Measurements from ENCODE around the gene GRIK1. TPM values are rescaled to one million over a fixed set of nuclear protein-coding genes. Genes with fewer than 3 reads are reported as not detected.

GRIK1 gene
- total and polyA plus RNA-seq, 2 donors (not counting 1 experiment from before 2014, with no cell fraction given), result not detected

GRCh38 chr21:29673096-29673610 is 266.6 kb downstream of the GRIK1 start:
- no peaks in the 10 kb centered on the region for H3K9me3 ChIP-seq (ENCODE audit: control extremely low read depth in 1 of 3, control insufficient read depth in 2 of 3, insufficient read depth in 1 of 3, low read length in 2 of 3)
- Mint-ChIP-seq H3K9me3 (ENCODE audit: insufficient read depth) (no peaks in the 10 kb centered on the region), H3K27ac (no peak overlapping the region), H3K4me3 (no peak overlapping the region), H3K4me1 (peaks cover 27% of the 10 kb centered on the region), H3K27me3 (no peaks in the 10 kb centered on the region)
- no peak overlapping the region for H3K9ac ChIP-seq (ENCODE audit: low read length)
- DNase-seq, result no peak
- no peak for TF ChIP-seq CTCF (IDR thresholded peaks at IDR 0.05)
- TF ChIP-seq EZH2 (IDR thresholded peaks at IDR 0.05; ENCODE audit: borderline replicate concordance, insufficient read depth, low read depth, low read length, poor library complexity, severe bottlenecking), result no peak
- H3K27ac ChIP-seq (ENCODE audit: low read length in 2 of 2), result no peak overlapping the region
- ChIA-PET CTCF (no interaction called here), POLR2A (no interaction called here)
- no peak overlapping the region for H3K4me2 ChIP-seq (replicated peaks; ENCODE audit: low read depth, low read length, poor library complexity, severe bottlenecking)
- H3K36me3 ChIP-seq (replicated peaks in 1 of 2; ENCODE audit: control extremely low read depth in 1 of 2, control insufficient read depth in 1 of 2, extremely low read depth in 1 of 2, insufficient read depth in 2 of 2, low read length in 1 of 2), result no peaks in the 10 kb centered on the region
- no peaks in the 10 kb centered on the region for H3K79me2 ChIP-seq (ENCODE audit: control insufficient read depth, insufficient read depth, low read length)
- H3K27me3 ChIP-seq (replicated peaks in 1 of 4; ENCODE audit: control extremely low read depth in 1 of 4, control insufficient read depth in 3 of 4, insufficient read depth in 4 of 4, low read length in 3 of 4), result no peaks in the 10 kb centered on the region
- H4K20me1 ChIP-seq (ENCODE audit: control insufficient read depth, insufficient read depth, low read length, poor library complexity, severe bottlenecking), result no peaks in the 10 kb centered on the region
- no peak overlapping the region for H2AFZ ChIP-seq (ENCODE audit: insufficient read depth, low read depth, low read length, poor library complexity, severe bottlenecking)
- H3K4me3 ChIP-seq (ENCODE audit: control extremely low read depth in 1 of 5, extremely low read depth in 1 of 5, insufficient read depth in 1 of 5, low read depth in 2 of 5, low read length in 4 of 5), result no peak overlapping the region
- intact Hi-C loops (cut with micrococcal nuclease), result no loop called here
- WGBS (ENCODE audit: insufficient coverage), result no CpG with 5 or more reads among the region's 6 CpGs
- ATAC-seq (ENCODE audit: low read depth), result no peak
- H3K4me1 ChIP-seq (ENCODE audit: control insufficient read depth in 2 of 2, insufficient read depth in 2 of 2, low read length in 2 of 2), result no peaks in the 10 kb centered on the region

- no peak overlapping the region for H3K9ac ChIP-seq (ENCODE audit: low read length)
- H3K36me3 ChIP-seq (replicated peaks in 1 of 2; ENCODE audit: control extremely low read depth in 1 of 2, control insufficient read depth in 1 of 2, extremely low read depth in 1 of 2, insufficient read depth in 2 of 2, low read length in 1 of 2), result no peaks in the 10 kb centered on the region
- TF ChIP-seq EZH2 (IDR thresholded peaks at IDR 0.05; ENCODE audit: borderline replicate concordance, insufficient read depth, low read depth, low read length, poor library complexity, severe bottlenecking) (no peak), CTCF (IDR thresholded peaks at IDR 0.05) (no peak)
- peaks cover 19% of the 10 kb centered on the region for H3K4me1 Mint-ChIP-seq
- no peak overlapping the region for H3K4me2 ChIP-seq (replicated peaks; ENCODE audit: low read depth, low read length, poor library complexity, severe bottlenecking)
- H3K4me1 ChIP-seq (ENCODE audit: control insufficient read depth in 2 of 2, insufficient read depth in 2 of 2, low read length in 2 of 2), result no peaks in the 10 kb centered on the region
- H4K20me1 ChIP-seq (ENCODE audit: control insufficient read depth, insufficient read depth, low read length, poor library complexity, severe bottlenecking), result no peaks in the 10 kb centered on the region
- H3K27me3 ChIP-seq (replicated peaks in 1 of 4; ENCODE audit: control extremely low read depth in 1 of 4, control insufficient read depth in 3 of 4, insufficient read depth in 4 of 4, low read length in 3 of 4), result no peaks in the 10 kb centered on the region
- WGBS (ENCODE audit: insufficient coverage), result 61% methylated on average over 2 of the region's 4 CpGs
- DNase-seq (no peak), ATAC-seq (ENCODE audit: low read depth) (no peak)
- intact Hi-C loops (cut with micrococcal nuclease), result no loop called here
- H3K27ac Mint-ChIP-seq, result no peak overlapping the region
- CTCF ChIA-PET, result no interaction called here
- H3K79me2 ChIP-seq (ENCODE audit: control insufficient read depth, insufficient read depth, low read length), result no peaks in the 10 kb centered on the region
- no peaks in the 10 kb centered on the region for H3K27me3 Mint-ChIP-seq
- no peak overlapping the region for H3K4me3 ChIP-seq (ENCODE audit: control extremely low read depth in 1 of 5, extremely low read depth in 1 of 5, insufficient read depth in 1 of 5, low read depth in 2 of 5, low read length in 4 of 5)
- no peak overlapping the region for H2AFZ ChIP-seq (ENCODE audit: insufficient read depth, low read depth, low read length, poor library complexity, severe bottlenecking)
- no peak overlapping the region for H3K27ac ChIP-seq (ENCODE audit: low read length in 2 of 2)
- H3K9me3 Mint-ChIP-seq (ENCODE audit: insufficient read depth), result no peaks in the 10 kb centered on the region
- H3K9me3 ChIP-seq (ENCODE audit: control extremely low read depth in 1 of 3, control insufficient read depth in 2 of 3, insufficient read depth in 1 of 3, low read length in 2 of 3), result no peaks in the 10 kb centered on the region
- no peak overlapping the region for H3K4me3 Mint-ChIP-seq
- POLR2A ChIA-PET, result no interaction called here
These were observed 268.1 kb downstream of the GRIK1 start for GRCh38 chr21:29671728-29672127.
